Suppressor macrophage treated with lipopolysaccharide for 4 hours (primary cell): ENCODE results near the gene ATR.

ENCODE experiments used
- DNase-seq: peaks from one replicate; pipeline ENCODE4 v3.0.0-alpha.2; 2020

Gene ATR

DNA sequence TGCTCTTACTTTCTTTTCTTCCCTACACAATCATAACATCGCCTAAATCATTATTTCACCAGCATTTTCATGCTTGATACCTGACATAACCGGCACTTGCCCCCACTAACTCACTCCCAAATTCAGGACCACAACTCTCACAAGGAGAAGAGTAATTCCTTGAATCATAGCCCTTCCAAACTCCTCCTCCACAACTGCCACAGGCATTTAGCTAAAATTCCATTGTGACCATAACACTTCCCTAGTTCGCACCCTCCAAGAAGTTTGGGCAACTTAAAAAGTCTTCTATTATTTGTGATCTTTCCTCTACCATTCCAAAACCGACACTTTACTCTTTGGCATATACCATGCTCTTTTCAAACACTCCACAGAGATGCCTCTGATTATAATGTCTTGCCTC, 71.3 kb downstream of the ATR start:
- no peak for DNase-seq

- no peak for DNase-seq
These were observed 76.1 kb downstream of the ATR start for GRCh38 chr3:142502187-142502985.

- no peak for DNase-seq
These were observed 77.3 kb downstream of the ATR start for GRCh38 chr3:142501004-142501926.

- DNase-seq = no peak
These were observed 78.3 kb downstream of the ATR start for GRCh38 chr3:142500211-142500610.

DNA sequence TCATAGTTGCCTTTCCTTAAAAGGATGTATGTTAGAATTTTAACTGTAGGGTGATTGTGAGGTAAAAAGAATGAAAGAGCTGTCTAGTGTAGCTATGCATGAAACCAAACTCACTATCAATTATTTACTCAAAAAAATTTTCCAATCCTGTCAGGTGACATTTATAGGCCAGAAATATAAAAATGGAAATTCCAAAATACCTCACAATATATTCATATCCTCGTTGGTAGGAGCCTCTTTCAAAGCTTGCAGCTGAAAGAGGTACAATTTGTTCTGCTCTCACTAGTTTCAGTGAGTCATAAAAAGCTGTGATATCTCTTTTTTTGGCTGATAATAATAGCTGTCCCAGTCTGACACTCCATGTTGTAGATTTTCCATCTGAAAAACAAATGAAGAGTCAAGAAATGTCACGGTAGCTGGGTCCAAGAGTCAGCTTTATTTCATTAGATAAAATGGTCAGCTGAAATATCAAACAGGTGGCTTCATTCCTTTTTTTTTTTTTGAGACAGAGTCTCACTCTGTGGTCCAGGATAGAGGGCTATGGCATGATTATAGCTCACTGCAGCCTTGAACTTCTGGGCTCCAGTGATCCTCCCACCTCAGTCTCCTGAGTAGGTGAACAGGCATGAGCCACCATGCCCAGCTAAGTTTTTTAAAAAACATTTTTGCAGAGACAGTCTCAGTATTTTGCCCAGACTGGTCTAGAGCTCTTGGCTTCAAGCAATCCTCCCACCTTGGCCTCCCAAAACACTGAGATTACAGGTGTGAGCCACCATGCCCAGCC, 79.9 kb downstream of the ATR start:
- DNase-seq = no peak

DNA sequence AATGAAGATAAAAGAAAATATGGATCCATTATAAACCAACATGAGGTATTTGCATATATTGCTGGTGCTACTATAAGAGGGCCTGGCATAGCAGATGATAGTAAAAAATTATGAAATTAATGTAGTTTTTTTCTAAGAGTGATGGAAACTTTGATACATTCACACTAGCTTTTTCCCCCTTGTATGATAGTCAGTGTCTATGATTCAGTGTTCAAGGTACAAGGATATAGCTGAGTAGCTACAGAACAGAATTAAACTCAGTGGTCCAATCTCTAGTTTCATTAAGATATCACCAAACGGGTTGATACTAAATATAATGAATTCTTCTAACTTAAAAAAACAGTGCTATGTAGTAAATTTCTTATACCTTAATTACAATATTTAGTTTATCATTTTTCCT, 80.8 kb downstream of the ATR start:
- DNase-seq = no peak

DNA sequence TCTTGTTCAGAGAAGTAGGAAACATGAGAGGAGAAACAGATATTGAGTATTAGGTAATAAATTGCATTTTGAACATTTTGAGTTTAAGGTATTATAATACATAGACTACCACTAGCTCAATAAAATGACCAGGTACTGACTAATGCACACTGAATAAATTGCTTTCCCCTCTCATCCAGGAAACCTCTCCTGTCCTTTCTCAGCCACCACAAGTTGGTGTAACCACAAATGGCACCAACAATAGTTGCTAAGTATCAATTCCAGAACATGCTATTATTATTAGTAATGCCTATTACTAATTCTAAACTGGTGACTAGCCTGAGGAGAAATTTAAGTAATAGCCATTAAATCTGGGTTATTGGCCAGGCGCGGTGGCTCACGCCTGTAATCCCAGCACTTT, 83.4 kb downstream of the ATR start:
- no peak for DNase-seq

GRCh38 chr3:142492184-142492583, 86.3 kb downstream of the ATR start:
- DNase-seq = no peak

GRCh38 chr3:142489572-142490323, 88.8 kb downstream of the ATR start:
- no peak for DNase-seq

GRCh38 chr3:142484912-142485435, 93.6 kb downstream of the ATR start:
- no peak for DNase-seq

GRCh38 chr3:142481196-142481595, 97.3 kb downstream of the ATR start:
- no peak for DNase-seq

- no peak for DNase-seq
These were observed 107.7 kb downstream of the ATR start for GRCh38 chr3:142470826-142471225.

DNA sequence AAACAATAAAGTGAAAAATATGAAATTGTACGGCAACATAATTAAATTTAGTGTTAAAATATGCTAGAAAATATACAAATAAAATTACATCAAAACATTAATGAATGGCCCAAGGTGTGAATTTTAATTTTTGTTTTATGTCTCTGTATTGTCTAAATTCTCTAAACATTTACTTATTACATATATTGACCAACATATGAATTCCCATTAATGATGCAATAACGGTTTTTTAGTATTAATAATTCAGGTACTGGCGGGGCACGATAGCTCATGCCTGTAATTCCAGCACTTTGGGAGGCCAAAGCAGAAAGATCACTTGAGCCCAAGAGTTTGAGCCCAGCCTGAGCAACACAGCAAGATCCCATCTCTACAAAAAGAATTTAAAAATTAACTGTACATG, 110.1 kb downstream of the ATR start:
- no peak for DNase-seq

DNA sequence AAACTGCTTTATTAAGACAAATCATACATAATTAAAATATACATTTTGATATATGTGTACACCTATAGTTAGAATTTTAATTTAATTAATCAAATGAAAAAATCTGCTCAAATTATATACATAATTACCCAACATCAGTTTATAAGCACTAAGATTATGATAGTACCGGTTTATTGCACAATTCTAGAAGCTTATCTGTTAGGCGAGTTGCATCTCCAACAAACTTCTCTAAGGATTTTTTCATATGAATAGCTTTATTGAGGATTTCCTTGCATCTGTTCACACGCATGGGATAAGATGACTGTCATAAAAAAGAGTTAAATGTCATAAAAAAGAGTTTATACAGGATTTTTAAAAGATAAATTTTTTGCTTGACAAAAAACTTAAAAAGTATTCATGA, 110.8 kb downstream of the ATR start:
- DNase-seq = no peak

- DNase-seq = no peak
These were observed 117.8 kb downstream of the ATR start for GRCh38 chr3:142460689-142461088.

DNA sequence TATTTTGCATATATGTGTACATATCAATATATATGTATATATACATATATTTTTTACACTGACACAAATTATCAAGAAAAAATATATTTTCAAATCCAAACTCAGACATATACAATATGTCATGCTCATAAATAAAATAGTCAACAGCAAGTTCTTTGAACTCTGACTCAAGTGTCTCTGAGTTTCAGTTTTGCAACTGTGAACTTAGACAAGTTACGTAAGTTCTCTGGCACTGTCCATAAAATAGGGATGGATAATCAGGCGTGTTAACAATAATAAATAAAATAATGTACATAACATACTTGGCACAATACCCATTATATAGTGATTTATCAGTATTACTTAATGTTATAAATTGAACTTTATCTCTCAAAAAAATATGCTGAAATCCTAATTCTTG, 118.6 kb downstream of the ATR start:
- DNase-seq = peak; percentile 53

DNA sequence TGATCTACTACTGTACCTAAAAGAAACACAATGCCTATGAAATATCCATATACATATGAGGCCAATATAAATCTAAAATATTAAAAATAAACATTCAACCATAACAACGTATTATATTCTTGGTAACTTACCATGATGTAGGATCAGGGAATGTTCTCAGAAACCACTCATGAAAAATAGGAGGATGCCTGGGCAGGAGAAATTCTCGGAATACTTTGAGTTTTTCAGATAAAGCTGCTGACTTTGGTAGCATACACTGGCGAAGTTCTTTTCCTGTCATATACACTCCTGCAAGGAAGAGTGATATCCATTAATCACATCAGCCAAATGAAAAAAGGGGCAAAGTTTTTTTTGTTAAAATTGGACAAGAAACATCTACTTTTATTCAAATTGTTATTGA, 119.4 kb downstream of the ATR start:
- no peak for DNase-seq

- no peak for DNase-seq
These were observed 127.7 kb downstream of the ATR start for GRCh38 chr3:142450881-142451280.

DNA sequence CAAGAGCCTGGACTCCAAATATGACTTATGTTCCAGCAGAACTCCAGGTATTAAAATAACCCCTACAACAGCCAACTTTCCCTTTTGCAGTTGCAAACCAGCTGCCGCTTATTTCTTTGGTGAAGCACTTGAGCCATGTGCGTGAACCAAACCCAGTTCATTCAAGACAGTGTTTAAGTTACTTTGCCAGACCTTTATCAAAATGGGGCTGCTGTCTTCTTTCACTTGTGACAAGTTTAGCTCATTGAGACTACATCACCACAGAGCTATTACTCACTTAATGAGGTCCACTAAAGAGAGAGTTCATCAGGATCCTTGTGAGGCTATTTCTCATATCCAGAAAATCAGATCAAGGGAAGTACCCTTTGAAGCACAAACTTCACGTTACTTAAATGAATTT, 128.3 kb downstream of the ATR start:
- DNase-seq = no peak

DNA sequence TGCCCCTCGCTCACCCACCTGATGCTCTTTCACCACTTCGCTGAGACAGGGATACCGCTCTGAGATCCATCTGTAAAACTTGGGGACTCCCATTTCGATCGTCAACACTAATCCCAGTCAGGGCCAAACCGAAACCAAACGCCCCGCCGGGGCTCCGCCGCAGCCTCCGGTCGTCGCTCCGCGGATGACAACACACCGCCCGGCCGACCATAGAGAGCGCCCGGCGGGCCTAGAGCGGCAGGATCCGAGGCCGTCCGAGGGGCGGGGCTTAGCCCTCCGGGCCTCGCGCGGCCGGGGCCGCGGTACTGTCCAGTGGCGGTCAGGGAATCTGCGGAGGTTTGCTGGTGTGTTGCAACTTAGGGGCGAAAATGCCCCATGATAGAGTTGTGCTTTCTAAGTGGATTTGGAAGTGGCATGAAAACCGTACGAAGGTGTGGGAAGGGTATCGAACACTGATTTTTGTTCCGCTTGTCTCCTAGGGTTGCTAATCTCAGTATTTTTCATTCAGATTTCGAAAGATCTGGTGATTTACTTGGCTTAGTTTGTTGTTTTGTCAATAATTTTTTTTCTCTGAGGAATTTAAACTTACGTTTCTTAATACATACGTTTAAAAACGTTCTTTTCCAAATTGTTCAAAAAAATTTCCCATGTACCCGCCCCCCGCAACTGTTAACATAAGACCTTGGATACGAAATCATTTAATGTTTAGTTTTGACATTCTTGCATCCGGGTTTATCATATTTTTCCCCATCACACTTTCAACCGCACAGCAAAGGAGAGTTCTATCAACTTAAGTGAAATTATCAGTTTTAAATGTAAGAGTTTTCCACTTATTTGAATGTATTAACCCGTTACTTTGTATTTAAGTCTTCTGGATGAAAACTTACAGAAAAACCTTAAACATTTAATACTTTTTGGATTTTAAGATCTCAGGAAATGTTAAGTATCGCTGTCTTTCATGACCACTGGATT, 130.4 kb downstream of the ATR start, which contains the start of gene XRN1:
Gene XRN1 (minus strand): TSS at position 186 of the 972 bp plus-strand sequence. CDS start 93 bp downstream, at position 93.
- peak; percentile 99 for DNase-seq
